HEK293 (cell line): ENCODE results near the gene C2orf69.
A peak's percentile ranks its signal among the peaks of the same experiment; 100 is the strongest.

Experiments
- CTCF ChIA-PET: fragments of 350-600 bp; formaldehyde crosslinking; extraction: SDS; loops from one replicate; lab custom pipeline; 2021; ENCODE audit warnings: antibody characterized with exemption; lab: Yijun Ruan, JAX
- POLR2A ChIA-PET: fragments of 300-600 bp; formaldehyde crosslinking; extraction: SDS; loops from one replicate; lab custom pipeline; 2020; ENCODE audit warnings: antibody characterized with exemption, inconsistent platforms; lab: Yijun Ruan, JAX
- H3K27ac ChIP-seq: fragments of 200-500 bp; sonication (Bioruptor generic); 2 replicates; pipeline ENCODE4 v1.5.1; 2014; ENCODE audit warnings: low read depth, low read length, control low read depth, inconsistent platforms; ENCODE audit errors: extremely low read depth
- H3K36me3 ChIP-seq, 2 experiments: fragments of 200-500 bp in 1 of 2; sonication (Bioruptor generic) in 1 of 2; 1 replicate in 1 of 2; 2 replicates in 1 of 2; pipeline ENCODE4 v1.5.1; 2014 to 2017; ENCODE audit warnings: inconsistent platforms in 2 of 2, low read length in 2 of 2; ENCODE audit not compliant: control insufficient read depth in 2 of 2, insufficient read depth in 1 of 2
- H3K4me1 ChIP-seq: fragments of 200-500 bp; sonication (Bioruptor generic); 2 replicates; pipeline ENCODE4 v1.5.1; 2014; ENCODE audit warnings: mild to moderate bottlenecking, low read length, inconsistent platforms; ENCODE audit not compliant: control insufficient read depth, insufficient read depth
- H3K4me3 ChIP-seq: 2 replicates; pipeline ENCODE4 v1.5.1; 2011; ENCODE audit warnings: low read depth, mild to moderate bottlenecking, control low read depth, low read length, moderate library complexity
- H3K9me3 ChIP-seq: fragments of 200-500 bp; sonication (Bioruptor generic); 2 replicates; pipeline ENCODE4 v1.5.1; 2014; ENCODE audit warnings: low read depth, low read length, inconsistent platforms; ENCODE audit not compliant: control insufficient read depth, insufficient read depth
- BCL11B ChIP-seq: fragments of 450-650 bp; formaldehyde crosslinking; IDR thresholded peaks from 2 replicates; pipeline ENCODE4 v1.5.1; 2016; ENCODE audit warnings: low read depth, missing biosample characterization, missing genetic modification characterization
- KLF7 ChIP-seq: fragments of 450-650 bp; formaldehyde crosslinking; IDR thresholded peaks from 2 replicates; pipeline ENCODE4 v1.5.1; 2016; ENCODE audit warnings: missing biosample characterization, missing genetic modification characterization, borderline replicate concordance
- RBAK ChIP-seq: fragments of 450-650 bp; formaldehyde crosslinking; IDR thresholded peaks from 2 replicates; pipeline ENCODE4 v1.5.1; 2016; ENCODE audit warnings: missing biosample characterization, missing genetic modification characterization
- SCRT2 ChIP-seq: fragments of 450-650 bp; formaldehyde crosslinking; IDR thresholded peaks from 2 replicates; pipeline ENCODE4 v1.5.1; 2016; ENCODE audit warnings: missing biosample characterization, missing genetic modification characterization
- SETDB1 ChIP-seq: IDR thresholded peaks from one replicate; pipeline ENCODE4 v1.6.1; 2017; ENCODE audit warnings: mild to moderate bottlenecking, low read length, moderate library complexity, mixed read lengths; ENCODE audit not compliant: insufficient read length
- ZBTB20 ChIP-seq: fragments of 450-650 bp; formaldehyde crosslinking; IDR thresholded peaks from 2 replicates; pipeline ENCODE4 v1.5.1; 2016; ENCODE audit warnings: missing biosample characterization, missing genetic modification characterization
- ZFP69B ChIP-seq: fragments of 450-650 bp; formaldehyde crosslinking; IDR thresholded peaks from 2 replicates; pipeline ENCODE4 v1.5.1; 2016; ENCODE audit warnings: missing biosample characterization, missing genetic modification characterization
- ZNF16 ChIP-seq: fragments of 450-650 bp; formaldehyde crosslinking; IDR thresholded peaks from 2 replicates; pipeline ENCODE4 v1.5.1; 2016; ENCODE audit warnings: low read depth, missing biosample characterization, missing genetic modification characterization
- ZNF184 ChIP-seq: fragments of 450-650 bp; IDR thresholded peaks from 2 replicates; pipeline ENCODE4 v1.5.1; 2018; ENCODE audit warnings: missing biosample characterization, mild to moderate bottlenecking, missing genetic modification characterization
- ZNF2 ChIP-seq: fragments of 450-650 bp; formaldehyde crosslinking; IDR thresholded peaks from 2 replicates; pipeline ENCODE4 v1.5.1; 2016; ENCODE audit warnings: missing biosample characterization, missing genetic modification characterization
- ZNF394 ChIP-seq: fragments of 450-650 bp; formaldehyde crosslinking; IDR thresholded peaks from 2 replicates; pipeline ENCODE4 v1.5.1; 2016; ENCODE audit warnings: missing biosample characterization, missing genetic modification characterization, mild to moderate bottlenecking, moderate library complexity, borderline replicate concordance
- ZNF510 ChIP-seq: fragments of 450-650 bp; formaldehyde crosslinking; IDR thresholded peaks from 2 replicates; pipeline ENCODE4 v1.5.1; 2018; ENCODE audit warnings: mild to moderate bottlenecking, missing genetic modification characterization, missing biosample characterization; ENCODE audit not compliant: insufficient replicate concordance
- ZNF544 ChIP-seq: fragments of 450-650 bp; formaldehyde crosslinking; IDR thresholded peaks from 2 replicates; pipeline ENCODE4 v1.5.0; 2017; ENCODE audit warnings: missing biosample characterization, missing genetic modification characterization
- ZNF561 ChIP-seq: fragments of 450-650 bp; IDR thresholded peaks from 2 replicates; pipeline ENCODE4 v1.5.1; 2018; ENCODE audit warnings: missing biosample characterization, missing genetic modification characterization, borderline replicate concordance
- ZNF585B ChIP-seq: fragments of 450-650 bp; formaldehyde crosslinking; IDR thresholded peaks from 2 replicates; pipeline ENCODE4 v1.5.1; 2016; ENCODE audit warnings: missing biosample characterization, missing genetic modification characterization
- ZNF654 ChIP-seq: fragments of 450-650 bp; formaldehyde crosslinking; IDR thresholded peaks from 2 replicates; pipeline ENCODE4 v1.5.1; 2016; ENCODE audit warnings: low read depth, missing biosample characterization, missing genetic modification characterization
- TF ChIP-seq, protein P1 (sequence below): fragments of 450-650 bp; formaldehyde crosslinking; IDR thresholded peaks from 2 replicates; pipeline ENCODE4 v1.5.1; 2016; ENCODE audit warnings: missing biosample characterization, missing genetic modification characterization, low read depth
- TF ChIP-seq, protein P2 (sequence below): fragments of 450-650 bp; formaldehyde crosslinking; IDR thresholded peaks from 2 replicates; pipeline ENCODE4 v1.5.1; 2017; ENCODE audit warnings: missing biosample characterization, missing genetic modification characterization
- TF ChIP-seq, protein P3 (sequence below): fragments of 450-650 bp; formaldehyde crosslinking; conservative IDR thresholded peaks from 2 replicates; pipeline ENCODE4 v1.5.1; 2016; ENCODE audit warnings: low read depth, missing biosample characterization, missing genetic modification characterization
- TF ChIP-seq, protein P4 (sequence below): sonication (generic); formaldehyde crosslinking; IDR thresholded peaks from 2 replicates; pipeline ENCODE4 v1.8.1; 2022; ENCODE audit warnings: mild to moderate bottlenecking, moderate library complexity, missing genetic modification reagents
- TF ChIP-seq, protein P5 (sequence below): fragments of 450-650 bp; formaldehyde crosslinking; IDR thresholded peaks from 2 replicates; pipeline ENCODE4 v1.5.1; 2016; ENCODE audit warnings: missing biosample characterization, missing genetic modification characterization

C2orf69 gene

DNA sequence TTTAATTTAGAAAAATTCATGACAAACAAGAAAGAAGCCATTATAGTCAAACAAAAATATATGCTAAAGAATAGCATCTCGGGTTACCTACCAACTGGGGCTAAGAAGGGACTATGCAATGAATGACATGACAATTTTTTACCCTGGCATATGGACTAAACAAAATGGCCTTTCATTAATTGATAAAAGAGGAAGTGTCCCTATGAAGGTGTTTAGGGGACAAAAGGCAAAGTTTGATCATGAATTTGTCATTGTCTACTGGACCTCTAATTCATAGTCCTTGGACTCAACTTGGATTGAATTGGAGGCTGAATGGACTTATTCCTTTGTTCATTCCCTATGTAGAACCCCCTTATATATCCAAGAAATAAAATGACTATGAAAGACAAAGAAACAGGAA, 57.0 kb downstream of the C2orf69 start:
- no peak for TF ChIP-seq ZNF544 (tag by site-specific recombination)
- no peak for TF ChIP-seq ZNF561
- TF ChIP-seq BCL11B: no peak
- no peak for TF ChIP-seq ZNF510 (tag by site-specific recombination)
- no peak overlapping the region for H3K27ac ChIP-seq
- ChIA-PET POLR2A (no interaction called here), CTCF (no interaction called here)
- H3K36me3 ChIP-seq: peaks cover 32 to 47% of the 10 kb centered on the region in 2 experiments
- H3K4me3 ChIP-seq: no peak overlapping the region
- H3K9me3 ChIP-seq: no peaks in the 10 kb centered on the region
- H3K4me1 ChIP-seq: no peaks in the 10 kb centered on the region

DNA sequence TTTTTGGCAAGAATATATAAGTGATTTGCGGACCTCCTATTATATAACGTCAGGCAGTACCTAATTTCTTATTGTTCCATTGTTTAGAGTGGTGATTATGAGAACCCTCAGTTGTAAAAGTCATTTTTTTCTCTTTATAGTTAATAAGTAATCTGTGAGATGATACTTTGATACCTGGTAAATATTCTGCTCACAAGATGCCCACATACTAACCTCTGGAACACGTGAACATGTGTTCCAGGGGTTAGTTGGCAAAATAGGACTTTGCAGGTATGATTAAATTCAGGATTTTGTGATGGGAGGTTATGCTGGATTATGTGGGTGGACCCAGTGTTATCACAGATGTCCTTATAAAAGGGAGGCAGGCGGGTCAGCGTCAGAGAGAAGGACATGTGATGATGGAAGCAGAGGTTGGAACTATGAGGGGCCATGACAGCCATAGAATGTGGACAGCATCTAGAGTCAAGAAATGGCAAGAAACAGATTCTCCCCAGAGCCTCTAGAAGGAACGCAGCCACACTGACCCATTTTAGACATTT, 61.1 kb downstream of the C2orf69 start:
- peaks cover 6 to 20% of the 10 kb centered on the region in 2 experiments; a peak in 2 of 3 replicates for H3K36me3 ChIP-seq
- no peaks in the 10 kb centered on the region for H3K4me1 ChIP-seq
- TF ChIP-seq ZNF561 (no peak), ZNF585B (tag by site-specific recombination) (no peak), ZNF2 (tag by site-specific recombination) (no peak), ZNF394 (tag by site-specific recombination) (no peak), KLF7 (tag by site-specific recombination) (no peak)
- TF ChIP-seq, protein P1, sequence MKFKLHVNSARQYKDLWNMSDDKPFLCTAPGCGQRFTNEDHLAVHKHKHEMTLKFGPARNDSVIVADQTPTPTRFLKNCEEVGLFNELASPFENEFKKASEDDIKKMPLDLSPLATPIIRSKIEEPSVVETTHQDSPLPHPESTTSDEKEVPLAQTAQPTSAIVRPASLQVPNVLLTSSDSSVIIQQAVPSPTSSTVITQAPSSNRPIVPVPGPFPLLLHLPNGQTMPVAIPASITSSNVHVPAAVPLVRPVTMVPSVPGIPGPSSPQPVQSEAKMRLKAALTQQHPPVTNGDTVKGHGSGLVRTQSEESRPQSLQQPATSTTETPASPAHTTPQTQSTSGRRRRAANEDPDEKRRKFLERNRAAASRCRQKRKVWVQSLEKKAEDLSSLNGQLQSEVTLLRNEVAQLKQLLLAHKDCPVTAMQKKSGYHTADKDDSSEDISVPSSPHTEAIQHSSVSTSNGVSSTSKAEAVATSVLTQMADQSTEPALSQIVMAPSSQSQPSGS: no peak
- TF ChIP-seq, protein P2, sequence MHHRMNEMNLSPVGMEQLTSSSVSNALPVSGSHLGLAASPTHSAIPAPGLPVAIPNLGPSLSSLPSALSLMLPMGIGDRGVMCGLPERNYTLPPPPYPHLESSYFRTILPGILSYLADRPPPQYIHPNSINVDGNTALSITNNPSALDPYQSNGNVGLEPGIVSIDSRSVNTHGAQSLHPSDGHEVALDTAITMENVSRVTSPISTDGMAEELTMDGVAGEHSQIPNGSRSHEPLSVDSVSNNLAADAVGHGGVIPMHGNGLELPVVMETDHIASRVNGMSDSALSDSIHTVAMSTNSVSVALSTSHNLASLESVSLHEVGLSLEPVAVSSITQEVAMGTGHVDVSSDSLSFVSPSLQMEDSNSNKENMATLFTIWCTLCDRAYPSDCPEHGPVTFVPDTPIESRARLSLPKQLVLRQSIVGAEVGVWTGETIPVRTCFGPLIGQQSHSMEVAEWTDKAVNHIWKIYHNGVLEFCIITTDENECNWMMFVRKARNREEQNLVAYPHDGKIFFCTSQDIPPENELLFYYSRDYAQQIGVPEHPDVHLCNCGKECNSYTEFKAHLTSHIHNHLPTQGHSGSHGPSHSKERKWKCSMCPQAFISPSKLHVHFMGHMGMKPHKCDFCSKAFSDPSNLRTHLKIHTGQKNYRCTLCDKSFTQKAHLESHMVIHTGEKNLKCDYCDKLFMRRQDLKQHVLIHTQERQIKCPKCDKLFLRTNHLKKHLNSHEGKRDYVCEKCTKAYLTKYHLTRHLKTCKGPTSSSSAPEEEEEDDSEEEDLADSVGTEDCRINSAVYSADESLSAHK (tag by site-specific recombination): no peak
- no peak overlapping the region for H3K4me3 ChIP-seq
- H3K9me3 ChIP-seq: no peaks in the 10 kb centered on the region
- CTCF ChIA-PET: interaction anchor here (1.2 to 1.4 kb wide), 2 partner anchors 511 to 763 kb away, joined by 3 read pairs; no protein-coding TSS in a partner anchor
- POLR2A ChIA-PET: no interaction called here
- no peak overlapping the region for H3K27ac ChIP-seq

DNA sequence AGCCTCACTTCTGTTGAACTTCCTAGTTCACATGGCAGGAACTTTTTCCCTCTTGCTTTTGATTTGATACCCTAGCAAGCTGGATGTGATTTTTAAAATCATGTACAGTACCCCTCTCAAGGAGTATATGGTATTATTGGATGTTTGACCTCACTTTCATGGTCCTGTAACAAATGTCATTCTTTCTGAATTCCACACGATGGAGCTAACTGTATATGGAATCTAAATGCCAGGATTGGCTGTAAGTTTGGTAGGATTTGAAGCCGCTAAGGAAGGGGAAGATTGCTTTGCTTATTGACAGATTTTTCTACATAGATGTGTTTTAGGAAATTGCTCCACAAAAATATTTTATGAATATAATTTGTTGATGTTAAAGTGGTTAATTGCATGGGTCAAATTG, 62.6 kb downstream of the C2orf69 start:
- Histone ChIP-seq H3K27ac (no peak overlapping the region), H3K4me3 (no peak overlapping the region), H3K36me3 (peaks cover 6 to 15% of the 10 kb centered on the region in 2 experiments; a peak in 2 of 3 replicates), H3K9me3 (no peaks in the 10 kb centered on the region), H3K4me1 (no peaks in the 10 kb centered on the region)
- POLR2A ChIA-PET: no interaction called here
- CTCF ChIA-PET: interaction anchor here (0.6 to 2.9 kb wide), 22 partner anchors 11 to 928 kb away, joined by 3 to 14 read pairs (median 3); no protein-coding TSS in a partner anchor
- TF ChIP-seq SCRT2 (no peak), SETDB1 (no peak), ZNF184 (tag by site-specific recombination) (no peak), RBAK (tag by site-specific recombination) (no peak), ZFP69B (tag by site-specific recombination) (no peak), ZNF654 (tag by site-specific recombination) (peak; percentile 87), ZNF561 (no peak), ZBTB20 (tag by site-specific recombination) (no peak), ZNF16 (tag by site-specific recombination) (no peak)
- TF ChIP-seq, protein P3, sequence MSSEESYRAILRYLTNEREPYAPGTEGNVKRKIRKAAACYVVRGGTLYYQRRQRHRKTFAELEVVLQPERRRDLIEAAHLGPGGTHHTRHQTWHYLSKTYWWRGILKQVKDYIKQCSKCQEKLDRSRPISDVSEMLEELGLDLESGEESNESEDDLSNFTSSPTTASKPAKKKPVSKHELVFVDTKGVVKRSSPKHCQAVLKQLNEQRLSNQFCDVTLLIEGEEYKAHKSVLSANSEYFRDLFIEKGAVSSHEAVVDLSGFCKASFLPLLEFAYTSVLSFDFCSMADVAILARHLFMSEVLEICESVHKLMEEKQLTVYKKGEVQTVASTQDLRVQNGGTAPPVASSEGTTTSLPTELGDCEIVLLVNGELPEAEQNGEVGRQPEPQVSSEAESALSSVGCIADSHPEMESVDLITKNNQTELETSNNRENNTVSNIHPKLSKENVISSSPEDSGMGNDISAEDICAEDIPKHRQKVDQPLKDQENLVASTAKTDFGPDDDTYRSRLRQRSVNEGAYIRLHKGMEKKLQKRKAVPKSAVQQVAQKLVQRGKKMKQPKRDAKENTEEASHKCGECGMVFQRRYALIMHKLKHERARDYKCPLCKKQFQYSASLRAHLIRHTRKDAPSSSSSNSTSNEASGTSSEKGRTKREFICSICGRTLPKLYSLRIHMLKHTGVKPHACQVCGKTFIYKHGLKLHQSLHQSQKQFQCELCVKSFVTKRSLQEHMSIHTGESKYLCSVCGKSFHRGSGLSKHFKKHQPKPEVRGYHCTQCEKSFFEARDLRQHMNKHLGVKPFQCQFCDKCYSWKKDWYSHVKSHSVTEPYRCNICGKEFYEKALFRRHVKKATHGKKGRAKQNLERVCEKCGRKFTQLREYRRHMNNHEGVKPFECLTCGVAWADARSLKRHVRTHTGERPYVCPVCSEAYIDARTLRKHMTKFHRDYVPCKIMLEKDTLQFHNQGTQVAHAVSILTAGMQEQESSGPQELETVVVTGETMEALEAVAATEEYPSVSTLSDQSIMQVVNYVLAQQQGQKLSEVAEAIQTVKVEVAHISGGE: no peak
- TF ChIP-seq, protein P4, sequence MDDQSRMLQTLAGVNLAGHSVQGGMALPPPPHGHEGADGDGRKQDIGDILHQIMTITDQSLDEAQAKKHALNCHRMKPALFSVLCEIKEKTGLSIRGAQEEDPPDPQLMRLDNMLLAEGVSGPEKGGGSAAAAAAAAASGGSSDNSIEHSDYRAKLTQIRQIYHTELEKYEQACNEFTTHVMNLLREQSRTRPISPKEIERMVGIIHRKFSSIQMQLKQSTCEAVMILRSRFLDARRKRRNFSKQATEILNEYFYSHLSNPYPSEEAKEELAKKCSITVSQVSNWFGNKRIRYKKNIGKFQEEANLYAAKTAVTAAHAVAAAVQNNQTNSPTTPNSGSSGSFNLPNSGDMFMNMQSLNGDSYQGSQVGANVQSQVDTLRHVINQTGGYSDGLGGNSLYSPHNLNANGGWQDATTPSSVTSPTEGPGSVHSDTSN (CRISPR knock-in tag): no peak
- TF ChIP-seq, protein P5, sequence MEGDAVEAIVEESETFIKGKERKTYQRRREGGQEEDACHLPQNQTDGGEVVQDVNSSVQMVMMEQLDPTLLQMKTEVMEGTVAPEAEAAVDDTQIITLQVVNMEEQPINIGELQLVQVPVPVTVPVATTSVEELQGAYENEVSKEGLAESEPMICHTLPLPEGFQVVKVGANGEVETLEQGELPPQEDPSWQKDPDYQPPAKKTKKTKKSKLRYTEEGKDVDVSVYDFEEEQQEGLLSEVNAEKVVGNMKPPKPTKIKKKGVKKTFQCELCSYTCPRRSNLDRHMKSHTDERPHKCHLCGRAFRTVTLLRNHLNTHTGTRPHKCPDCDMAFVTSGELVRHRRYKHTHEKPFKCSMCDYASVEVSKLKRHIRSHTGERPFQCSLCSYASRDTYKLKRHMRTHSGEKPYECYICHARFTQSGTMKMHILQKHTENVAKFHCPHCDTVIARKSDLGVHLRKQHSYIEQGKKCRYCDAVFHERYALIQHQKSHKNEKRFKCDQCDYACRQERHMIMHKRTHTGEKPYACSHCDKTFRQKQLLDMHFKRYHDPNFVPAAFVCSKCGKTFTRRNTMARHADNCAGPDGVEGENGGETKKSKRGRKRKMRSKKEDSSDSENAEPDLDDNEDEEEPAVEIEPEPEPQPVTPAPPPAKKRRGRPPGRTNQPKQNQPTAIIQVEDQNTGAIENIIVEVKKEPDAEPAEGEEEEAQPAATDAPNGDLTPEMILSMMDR (tag by site-specific recombination): peak; percentile 58; the same call in 1 of the 2 replicates
